Activated gamma-delta T cell (primary cell): ENCODE results near the gene CDC73.
A peak's percentile ranks its signal among the peaks of the same experiment; 100 is the strongest.

Experiments
- DNase-seq: peaks from one replicate; lab custom pipeline; 2025; lab: John Stamatoyannopoulos, UW
- total RNA-seq, 2 donors: gene quantifications; one replicate each; lab custom pipeline; 2026; lab: John Stamatoyannopoulos, UW

The CDC73 gene
- total RNA-seq = 69.7 to 78.9 reads per million in 2 donors

DNA sequence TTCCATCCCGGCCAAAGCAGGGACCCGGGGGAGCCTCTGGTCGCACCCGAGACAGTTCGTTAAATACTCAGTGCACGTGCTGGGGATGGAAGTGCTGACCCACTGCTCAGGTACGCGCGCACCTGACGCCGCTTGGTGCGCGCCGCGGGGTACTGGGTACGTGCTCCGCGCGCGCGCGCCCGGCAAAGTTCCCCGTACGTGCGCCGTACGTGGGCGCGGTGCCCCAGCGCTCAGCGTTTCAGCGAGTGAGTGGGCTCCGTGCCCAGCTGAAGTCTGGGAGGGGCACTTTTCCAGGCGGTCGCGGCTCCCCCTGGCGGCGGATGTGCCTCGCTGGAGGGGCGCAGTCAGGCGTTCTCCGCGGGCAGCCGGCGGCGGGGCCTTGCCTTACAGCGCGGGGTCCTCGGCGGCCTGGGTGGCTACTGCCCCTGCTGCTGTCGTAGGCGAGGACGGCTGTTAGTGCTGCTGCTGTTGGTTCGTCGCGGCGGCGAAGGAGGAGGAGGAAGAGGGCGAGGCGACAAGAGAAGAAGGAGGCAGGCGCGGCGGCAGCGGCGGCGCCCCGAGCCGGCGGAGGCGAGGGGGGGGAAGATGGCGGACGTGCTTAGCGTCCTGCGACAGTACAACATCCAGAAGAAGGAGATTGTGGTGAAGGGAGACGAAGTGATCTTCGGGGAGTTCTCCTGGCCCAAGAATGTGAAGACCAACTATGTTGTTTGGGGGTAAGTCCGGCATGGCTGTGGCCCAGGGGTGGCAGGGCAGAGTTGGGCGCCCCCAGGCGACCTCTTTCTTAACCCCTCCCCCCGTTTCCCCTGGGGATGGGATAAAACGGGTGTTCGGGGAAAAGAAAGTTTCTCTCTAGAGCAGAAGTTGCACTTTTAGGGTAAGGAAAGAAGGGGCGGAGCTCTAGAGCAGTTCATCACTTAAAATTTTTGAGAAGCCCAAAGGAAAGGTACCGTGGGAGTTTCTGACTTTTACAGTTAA lies at the start of gene CDC73:
Gene CDC73 (plus strand): TSS at position 416 of the 978 bp plus-strand sequence. CDS start 170 bp downstream, at position 586.
- DNase-seq = peak; percentile 99

DNA sequence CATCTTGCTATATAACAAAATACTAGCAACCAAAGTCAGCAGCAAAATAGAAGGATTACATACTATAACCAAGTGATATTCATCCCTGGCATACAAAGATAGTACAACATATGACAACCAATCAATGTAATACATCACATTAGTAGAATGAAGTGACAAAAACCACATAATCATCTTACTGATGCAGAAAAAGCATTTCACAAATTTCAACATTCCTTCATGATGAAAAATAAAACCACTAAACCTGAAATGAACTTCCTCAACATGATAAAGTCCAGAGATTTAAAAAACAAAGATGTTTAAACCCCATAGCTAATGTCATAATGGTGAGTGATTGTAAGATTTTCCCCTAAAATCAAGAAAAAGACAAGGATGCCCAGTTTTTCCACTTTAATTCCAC lies 43.8 kb upstream of the CDC73 start:
- no peak for DNase-seq

DNA sequence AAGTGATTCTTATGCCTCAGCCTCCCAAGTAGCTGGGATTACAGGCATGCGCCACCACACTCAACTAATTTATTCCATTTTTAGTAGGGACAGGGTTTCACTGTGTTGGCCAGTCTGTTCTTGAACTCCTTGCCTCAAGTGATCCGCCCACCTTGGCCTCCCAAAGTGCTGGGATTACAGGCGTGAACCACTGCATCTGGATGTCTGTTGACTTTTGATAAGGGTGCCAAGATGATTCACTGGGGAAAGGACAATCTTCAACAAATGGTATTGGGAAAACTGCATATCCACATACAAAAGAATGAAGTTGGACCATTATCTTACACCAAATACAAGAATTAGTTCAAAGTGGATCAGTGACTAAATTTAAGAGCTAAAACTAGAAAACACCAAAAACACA lies 42.6 kb upstream of the CDC73 start:
- DNase-seq = no peak

DNA sequence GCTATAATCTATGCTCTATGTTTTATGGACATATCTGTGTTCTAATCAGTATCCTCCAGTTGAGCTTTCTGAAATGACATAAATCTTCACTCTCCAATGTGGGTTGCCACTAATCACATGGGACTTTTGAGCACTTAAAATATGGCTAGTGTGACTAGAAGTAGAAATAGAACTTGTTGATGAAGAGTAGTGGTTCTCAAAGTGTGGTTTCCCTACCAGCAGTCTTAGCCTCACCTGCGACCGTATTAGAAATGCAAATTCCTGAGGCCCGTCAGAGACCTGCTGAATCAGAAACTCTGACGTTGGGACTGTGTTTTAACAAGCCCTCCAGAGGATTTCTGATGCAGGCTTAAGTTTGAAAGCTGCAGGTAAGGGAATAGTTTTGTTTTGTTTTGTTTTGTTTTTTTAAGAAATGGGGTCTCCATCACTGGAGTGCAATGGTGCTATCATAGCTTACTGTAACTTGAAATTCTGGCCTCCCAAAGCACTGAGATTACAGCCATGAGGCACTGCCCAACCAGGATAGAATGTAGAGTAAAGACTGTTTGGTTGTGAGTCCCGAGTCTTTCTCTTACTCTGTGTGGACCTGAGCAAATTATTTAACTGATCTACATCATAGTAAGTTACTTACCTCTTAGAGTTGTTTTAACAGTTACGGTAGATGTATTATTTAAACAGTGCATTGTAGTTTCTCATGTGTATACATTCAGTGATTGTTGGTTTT lies 38.3 kb upstream of the CDC73 start:
- no peak for DNase-seq

DNA sequence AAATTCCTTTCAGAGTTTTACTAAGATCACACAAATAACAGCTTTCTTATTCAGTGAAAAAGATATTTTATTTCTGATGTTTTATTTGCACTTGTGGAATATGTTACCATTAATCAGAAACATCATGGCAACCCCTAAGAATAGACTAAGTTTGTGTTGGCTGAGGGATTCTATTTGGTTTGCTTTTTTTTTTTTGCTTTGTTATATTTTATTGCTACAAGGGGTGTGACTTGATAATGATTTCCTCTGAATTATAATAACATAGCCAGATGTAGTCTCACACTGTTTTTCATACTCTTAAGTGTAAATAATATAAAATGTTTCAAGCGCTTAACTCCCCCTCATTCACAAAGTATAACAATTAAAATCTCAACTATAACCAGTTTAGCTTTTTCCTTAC lies 36.6 kb upstream of the CDC73 start:
- no peak for DNase-seq

DNA sequence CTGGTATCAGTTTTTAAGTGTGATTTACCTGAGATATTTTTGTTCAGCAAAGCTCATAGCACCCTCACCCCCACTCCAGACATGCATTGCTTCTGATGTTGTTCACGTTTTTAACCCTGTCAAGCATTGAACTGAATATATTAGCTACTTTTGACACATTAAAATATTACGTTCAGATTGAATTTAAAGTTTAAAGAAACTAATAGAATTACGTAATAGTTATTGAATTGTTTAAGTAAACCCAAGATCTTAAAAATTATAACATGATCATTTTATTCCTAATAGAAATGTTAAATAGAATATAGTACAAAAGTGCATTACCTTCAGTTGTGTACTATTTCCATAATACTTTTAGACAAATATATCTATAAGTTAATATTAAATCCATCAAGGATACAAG lies 35.5 kb upstream of the CDC73 start:
- DNase-seq = no peak

DNA sequence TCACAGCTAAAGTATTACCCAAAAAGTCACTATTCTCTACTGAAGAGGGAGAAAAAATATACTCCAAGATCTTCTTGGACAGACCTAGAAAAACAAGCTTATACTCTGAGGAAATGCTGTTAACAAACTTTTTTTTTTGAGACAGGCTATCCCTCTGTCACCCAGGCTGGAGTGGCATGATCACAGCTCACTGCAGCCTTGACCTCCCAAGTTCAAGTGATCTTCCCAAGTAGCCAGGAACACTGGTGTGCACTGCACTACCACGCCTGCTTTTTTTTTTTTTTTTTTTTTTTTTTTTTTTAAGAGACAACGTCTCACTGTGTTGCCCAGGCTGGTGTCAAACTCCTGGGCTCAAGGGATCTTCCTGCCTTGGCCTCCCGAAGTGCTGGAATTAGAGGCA lies 33.9 kb upstream of the CDC73 start:
- no peak for DNase-seq

DNA sequence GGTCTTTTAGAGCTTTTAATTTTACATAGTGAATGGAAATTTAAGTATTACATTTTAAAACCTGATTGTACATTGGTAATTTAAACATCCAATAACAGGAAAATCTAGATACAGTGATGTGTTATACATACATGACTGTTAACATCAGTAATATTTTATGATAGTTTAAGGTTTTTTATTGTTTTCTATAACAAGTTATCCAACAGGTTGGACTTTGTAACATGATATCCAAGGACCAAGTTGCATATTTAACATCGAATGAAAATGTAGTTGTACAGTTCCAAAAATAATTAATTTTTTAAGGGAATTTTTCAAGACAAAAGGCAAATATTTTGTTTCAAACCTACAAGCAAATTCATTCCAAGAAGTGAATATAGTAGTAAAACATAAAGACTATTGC lies 31.0 kb upstream of the CDC73 start:
- no peak for DNase-seq

DNA sequence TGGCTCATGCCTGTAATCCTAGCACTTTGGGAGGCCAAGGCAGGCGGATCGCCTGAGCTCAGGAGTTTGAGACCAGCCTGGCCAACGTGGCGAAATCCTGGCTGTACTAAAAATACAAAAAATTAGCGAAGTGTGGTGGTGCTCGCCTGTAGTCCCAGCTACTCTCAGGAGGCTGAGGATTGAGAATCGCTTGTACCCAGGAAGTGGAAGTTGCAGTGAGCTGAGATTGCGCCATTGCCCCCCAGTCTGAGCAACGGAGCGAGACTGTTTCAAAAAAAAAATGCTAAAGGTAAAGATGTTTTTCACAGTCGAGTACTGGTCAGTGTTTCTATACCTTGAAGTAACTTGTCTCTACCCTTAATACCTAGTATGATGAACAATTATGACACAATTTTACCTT lies 27.7 kb upstream of the CDC73 start:
- DNase-seq = no peak

DNA sequence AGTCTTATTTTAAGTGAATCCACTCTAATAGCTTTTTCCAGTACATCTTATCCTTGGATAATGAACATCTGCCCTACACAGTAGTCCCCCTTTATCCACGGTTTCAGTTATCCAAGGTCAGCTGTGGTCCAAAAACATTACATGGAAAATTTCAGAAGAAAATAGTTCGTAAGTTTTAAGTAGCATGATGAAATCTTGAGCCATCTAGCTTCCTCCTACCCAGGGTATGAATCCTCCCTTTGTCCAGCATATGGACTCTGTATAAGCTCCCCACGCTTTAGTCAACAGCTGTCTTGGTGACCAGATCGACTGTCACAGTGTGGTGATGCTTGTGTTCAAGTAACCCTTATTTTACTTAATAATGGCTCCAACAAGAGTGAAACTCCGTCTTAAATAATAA lies 19.2 kb upstream of the CDC73 start:
- no peak for DNase-seq

DNA sequence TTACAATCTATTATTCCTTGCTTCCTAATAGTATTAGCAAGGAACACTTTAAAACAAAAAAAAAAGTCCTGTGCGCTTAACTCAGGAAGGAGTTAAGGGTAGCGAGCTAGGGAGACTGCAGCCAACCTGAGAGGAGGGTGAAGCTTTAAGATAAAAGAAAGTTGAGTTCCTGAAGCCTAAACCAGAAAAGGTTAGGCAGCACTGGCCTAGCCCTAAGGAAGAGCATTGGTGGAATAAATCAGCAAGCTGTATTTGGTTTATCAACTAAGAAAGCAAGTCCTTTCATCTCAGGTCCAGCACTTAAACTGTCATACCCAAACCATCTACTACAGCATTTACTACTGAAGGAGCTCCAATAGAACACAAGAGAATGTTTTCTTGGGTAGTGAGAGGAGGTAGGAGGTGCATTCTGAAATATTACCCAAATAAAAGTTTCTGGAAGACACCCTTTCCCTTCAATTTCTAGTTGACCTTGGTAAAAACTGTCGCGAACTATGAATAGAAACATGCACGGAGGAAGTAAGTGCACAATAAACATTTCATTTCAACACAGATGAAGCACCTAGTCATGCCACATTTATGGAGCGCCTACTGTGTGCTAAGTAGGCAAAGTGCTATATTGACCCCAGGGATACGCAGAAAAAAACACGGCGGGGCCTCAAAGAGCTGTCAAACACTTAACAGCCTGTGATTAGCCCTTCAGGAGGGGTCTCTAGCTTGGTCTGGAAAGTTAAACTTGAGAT lies 17.9 kb upstream of the CDC73 start:
- DNase-seq = no peak

DNA sequence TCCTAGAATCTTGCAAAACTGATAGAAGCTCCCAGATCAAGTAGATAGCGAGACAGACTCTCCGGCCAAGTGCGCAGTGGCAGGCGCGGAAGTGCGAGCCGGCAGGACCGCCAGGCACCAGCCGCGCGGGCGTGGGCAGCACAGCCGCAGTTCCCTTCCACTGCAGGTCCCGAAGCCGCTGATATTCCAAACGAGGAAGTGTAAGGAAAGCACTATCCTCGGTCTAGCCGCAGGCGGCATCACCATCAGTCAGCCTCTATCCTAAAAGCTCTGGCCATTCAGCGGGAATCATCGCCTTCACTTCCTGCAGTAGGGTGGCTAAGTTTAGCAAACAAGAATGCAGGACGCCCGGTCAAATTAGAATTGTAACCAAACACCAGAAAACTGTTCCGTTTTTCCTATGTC lies 17.3 kb upstream of the CDC73 start:
- no peak for DNase-seq

DNA sequence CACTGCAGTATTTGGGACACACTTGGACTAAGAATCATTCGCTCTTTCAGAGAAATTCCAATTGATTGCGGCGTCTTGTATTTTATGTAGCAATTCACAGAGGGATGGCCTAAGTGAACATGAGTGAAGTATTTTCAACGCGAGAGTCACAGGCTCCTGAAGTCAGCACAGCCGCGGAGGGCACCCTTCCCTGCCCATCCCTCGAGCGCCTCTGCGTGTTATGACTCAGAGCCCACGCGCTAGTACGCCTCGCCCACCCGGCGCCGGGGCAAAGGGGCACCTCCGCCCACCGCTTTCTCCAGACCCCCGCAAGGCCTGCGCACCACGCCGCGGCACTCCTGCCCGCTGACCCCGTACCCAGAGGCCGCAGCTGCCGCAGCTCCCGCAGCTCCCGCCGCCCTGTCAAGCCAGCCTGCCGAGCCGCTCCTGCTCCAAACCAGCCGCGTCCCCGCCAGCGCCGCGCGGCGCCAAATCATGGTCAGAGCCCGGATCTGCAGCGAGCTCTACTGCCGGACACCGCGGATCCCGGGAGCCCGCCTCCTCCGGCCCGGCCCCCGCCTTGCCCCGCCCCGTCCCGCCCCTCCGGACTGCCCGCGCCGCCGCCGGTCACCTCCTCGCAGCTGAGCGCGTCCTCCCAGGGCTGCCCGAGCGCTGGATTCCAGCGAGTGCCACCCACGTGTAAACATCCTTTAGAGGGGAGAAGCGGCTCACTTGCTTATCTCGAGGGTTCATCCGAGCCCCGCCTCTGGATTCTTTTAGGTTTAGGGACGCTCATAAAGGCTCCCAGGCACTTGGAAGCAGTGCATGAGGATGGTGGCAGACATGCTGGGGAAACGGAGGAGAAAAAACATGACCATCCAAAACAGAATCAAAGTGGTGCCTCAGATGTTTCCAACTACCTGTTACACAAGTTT lies 16.7 kb upstream of the CDC73 start, which contains the start of gene GLRX2:
Gene GLRX2 (minus strand): TSS at position 508 of the 914 bp plus-strand sequence. CDS start 32 bp downstream, at position 476.
- DNase-seq = peak; percentile 44

DNA sequence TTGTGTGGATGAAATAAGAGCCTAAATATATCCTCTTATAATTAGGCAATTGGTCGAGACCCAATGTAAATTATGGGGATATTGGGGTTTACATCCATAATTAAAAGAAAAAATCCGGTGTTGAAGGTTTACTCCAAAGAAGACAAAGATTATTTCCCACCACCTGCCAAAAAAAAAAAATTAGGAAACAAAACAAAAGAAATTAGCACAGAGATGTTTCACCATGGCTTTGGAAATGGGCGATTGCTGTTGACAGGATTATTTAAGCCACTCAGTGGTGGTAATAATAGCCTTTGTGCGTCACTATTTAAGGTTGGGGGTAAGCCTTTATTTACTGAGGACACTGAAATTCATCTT lies 16.0 kb upstream of the CDC73 start:
- no peak for DNase-seq

DNA sequence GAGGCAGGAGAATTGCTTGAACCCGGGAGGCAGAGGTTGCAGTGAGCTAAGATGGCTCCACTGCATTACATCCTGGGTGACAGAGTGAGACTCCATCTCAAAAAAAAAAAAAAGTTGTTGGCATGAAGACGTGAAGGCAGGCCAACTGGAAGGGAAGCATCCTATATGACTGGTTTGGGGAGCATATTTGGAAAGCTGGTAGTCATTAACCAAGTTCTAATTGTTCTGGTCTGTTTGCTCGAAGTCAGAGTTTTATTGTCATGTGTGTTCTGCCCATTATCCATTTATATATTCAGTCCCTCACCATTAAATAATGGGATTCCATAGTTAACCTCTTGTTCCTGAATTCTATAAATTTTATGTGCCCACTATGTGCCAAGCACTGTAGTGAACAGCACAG lies 13.4 kb upstream of the CDC73 start:
- DNase-seq = no peak

DNA sequence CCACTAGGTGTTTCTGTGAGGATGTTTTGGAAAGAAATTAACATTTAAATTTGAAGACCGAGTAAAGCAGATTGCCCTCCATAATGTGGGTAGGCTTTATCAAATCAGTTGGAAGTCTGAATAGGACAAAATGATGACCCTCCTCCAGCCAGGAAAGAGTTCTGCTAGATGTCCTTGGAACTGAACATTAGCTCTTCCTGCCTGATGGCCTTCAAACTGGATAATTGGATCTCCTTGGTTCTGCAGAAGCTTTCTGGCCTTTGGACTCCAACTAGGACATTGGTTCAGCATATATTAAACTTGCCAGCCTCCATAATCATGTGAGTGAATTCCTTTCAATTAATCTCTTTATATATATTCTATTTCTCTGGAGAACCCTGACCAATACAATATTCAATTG lies 12.2 kb upstream of the CDC73 start:
- DNase-seq = no peak

DNA sequence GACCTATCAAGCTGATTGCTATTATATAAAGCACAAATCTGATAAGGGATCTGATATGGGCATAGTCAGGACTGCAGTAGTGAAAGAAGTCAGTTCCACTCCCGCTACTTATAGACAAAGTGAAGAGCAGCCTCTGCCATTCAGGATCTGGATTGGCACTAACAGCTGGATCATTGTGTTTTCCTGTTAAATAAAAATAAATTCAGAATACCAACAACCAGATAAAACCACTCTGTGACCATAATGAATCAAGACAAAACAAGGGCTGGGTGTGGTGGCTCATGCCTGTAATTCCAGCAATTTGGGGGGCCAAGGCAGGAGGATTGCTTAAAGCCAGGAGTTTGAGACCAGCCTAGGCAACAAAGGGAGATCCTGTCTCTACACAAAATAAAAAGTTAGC lies 11.6 kb upstream of the CDC73 start:
- DNase-seq = no peak

DNA sequence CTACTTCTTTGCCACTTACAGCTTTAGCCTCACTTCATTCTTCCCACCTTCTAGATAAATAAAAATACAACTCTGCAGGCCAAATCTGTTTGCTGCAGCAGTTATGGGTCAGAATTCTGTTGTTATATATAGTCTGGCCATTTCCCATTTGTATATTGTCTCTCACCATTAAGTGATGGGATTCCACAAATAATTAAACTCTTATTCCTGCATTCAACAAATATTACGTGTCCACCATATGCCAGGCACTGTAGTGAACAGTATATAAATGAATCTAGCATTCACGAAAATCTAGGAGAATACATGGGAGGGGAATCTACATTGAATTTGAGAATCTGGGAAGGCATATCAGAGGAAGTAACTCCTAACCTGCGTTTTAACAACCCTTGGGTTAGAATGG lies 11.0 kb upstream of the CDC73 start:
- DNase-seq = no peak

DNA sequence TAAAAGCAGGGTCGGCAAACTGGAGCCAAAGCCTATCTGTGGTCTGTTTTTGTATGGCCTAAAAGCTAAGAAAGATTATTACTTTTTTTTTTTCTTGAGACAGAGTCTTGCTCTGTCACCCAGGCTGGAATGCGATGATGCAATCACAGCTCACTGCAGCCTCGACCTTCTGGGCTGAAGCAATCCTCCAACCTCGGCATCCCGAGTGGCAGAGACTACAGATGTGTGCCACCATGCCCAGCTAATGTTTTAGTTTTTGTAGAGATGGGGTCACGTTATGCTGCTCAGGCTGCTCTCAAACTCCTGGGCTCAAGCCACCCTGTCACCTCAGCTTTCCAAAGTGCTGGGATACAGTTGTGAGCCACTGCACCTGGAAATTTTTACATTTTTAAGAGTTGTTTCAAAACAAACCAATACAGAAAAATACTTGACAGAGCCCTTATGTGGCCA lies 10.2 kb upstream of the CDC73 start:
- no peak for DNase-seq

DNA sequence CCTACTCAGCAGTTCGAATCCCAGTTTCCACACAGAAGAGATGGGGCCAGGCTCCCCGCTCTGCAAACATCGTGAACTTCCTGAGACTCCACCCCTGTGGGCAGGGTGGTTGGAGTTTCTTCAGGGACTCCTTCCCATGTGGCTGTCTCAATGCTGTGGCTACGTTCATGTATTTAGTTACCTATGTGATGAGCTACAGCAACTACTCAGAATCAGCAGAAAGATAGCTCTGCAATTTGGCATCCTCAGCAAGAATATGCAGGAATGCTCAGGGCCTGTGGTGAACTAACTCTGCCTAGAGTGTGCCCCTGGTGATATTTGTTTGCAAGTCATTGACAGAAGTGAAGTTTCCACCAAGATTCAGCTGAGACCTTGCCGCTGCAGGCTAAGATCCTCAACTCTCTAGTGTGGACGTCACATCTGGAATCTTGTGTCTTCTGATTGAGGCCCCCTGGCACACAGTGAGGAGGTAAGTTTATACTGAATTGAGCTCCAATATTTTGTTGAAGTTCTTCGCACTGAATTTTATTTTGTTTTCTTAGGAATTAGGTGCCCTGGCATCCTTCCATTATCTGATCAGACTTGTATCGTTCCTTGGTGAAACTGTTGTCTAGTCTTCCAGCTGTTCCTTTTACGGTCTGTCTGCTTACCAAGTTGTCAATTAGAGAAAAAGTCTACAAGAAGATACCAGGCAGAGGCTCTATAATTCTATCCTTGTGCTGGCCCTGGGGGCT lies 8.4 kb upstream of the CDC73 start:
- no peak for DNase-seq

DNA sequence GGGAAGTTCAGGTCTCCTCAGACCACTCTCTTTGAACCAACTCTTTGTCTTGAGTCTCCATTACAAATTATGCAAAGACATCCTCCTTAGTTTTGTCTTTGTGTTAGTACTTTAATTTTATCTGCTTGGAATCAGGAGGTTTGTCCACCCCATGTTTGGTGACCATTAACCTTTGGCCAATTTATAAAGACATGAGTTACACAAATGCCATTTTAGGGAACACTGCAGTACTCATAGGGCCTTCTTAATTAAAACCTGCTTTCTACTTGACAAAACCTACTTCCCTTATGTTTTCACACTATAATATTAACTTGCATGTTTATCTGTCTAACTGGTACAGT lies 7.9 kb upstream of the CDC73 start:
- DNase-seq = no peak
